Stimulated activated CD4-positive, alpha-beta T cell treated with anti-CD3 and anti-CD28 coated beads, Interleukin-1b, Interleukin-23, amount 100 ng/mL, for 24 hours (primary cell): ENCODE results near the gene EXOC3L4.
"Not testable (repeated sequence)": the region's sequence is repeated elsewhere in the genome, so short reads cannot be mapped to it uniquely, and the experiment has no call there.

Experiments
- DNase-seq, 4 experiments: peaks; one replicate each; pipeline ENCODE4 v3.0.0-alpha.2; 2020; ENCODE audit warnings: low read depth in 4 of 4, low spot score in 1 of 4

Gene EXOC3L4

DNA sequence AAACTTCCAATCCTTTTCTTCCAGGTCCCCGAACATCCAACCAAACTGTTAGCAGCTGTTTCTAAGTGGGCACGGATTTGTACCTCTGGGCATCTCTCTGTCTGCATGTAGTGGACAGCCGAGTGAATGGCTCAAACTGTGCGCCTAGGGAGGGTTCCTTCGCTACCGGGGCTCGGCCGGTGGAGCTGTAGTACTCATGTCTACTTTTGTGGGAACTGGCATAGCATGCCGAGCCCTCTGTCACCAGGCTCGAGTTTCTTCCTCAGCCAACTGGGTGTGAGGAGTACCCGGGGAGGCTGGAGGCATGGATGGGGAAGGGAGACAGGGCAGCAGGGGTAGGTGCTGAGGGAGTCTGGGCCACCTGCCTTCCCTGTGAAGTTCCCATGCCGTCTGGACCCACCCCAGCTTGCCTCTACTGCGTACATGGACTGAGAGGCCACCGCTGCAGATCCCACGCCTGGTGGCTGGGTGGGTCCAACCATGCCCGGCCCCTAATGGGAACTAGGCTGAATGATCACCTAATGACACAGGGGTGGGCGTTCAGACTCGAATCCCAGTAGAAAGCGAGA, 51.7 kb downstream of the EXOC3L4 start:
- DNase-seq = no peak

DNA sequence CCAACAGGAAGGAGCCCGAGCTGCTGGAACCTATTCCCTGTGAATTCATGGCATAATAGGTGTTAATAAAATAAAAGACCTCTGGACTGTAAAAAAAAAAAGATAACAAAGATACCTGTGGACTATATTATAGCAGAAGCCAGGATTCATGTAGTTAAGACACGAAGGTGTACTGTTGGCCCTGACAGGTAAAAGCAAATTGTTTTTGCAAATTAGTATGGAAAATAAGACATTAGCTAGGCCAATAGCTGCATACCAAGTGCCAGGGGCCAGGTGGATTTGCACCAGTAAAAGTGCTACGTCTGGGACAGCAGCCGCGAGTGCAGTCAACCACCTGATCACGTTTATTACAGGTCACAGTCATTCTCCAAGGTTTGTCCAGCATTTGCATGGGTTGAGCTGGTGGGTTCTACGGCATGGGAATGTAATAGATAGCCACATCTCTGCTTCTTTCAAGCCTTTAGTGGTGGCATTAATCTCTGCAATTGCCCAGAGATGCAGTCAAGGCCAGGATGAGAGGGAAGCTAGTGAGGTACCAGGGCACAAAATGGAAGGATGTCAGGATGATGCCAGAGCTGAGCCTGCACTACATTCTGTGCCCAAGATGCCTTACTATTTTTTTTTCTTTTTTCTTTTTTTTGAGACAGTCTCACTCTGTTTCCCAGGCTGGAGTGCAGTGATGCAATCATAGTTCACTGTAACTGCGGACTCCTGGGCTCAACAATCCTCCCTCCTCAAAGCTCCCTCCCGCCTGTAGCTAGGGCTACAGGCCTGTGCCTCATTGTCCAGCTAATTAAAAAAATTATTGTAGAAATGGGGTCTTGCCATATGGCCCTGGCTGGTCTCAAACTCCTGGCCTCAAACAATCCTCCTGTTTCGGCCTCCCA, 55.1 kb downstream of the EXOC3L4 start:
- DNase-seq = no peak

DNA sequence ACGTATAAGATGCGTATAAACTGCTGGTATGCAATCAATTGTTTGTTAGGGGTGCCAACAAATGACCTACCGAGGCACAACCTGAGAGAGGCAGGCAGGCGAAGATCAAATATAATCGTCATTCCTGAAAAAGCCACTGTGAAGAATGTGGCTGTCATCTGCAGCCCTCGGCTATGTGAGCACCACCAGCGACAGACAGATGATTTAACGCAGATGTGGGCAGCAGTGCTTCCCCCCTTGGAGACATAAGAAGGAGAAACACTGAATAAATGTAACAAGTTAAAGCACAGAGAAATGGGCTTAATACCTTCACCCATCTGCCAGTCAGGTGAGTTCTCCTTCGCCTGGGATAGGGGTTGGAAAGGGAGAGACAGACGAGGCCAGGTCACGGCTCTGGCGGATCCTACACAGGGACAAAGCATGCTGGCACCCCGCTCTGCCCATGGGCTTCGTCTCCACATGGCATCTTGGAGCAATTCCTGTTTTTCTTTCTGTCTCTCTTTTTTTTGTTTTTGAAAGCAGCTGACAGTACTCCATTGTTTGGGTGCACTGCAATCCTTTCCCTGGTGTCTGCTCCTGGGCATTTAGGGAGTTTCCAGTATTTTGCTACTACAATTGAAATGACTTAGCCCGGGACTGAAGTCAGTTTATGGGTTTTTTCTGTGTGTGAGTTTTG, 56.9 kb downstream of the EXOC3L4 start:
- DNase-seq = no peak

DNA sequence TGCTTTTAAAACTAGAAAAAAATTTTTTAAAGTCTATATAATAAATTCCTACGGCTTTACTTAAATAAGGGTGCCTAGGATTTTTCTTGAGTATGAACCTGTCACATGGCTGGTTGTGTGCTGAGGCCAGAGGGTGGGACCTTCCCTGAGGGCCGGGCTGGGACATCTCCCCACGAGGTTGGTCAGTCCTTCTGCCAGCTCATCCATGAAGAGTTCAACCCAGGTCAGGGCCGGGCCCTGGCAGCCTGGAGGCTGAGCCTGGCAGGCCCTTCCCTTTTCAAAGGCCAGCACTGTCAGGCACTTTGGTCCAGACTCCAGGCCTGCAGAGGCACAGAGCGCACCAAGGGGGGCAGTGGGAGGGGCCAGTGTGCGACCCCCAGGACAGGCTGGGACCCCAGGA, 60.5 kb downstream of the EXOC3L4 start:
- no peak for DNase-seq

DNA sequence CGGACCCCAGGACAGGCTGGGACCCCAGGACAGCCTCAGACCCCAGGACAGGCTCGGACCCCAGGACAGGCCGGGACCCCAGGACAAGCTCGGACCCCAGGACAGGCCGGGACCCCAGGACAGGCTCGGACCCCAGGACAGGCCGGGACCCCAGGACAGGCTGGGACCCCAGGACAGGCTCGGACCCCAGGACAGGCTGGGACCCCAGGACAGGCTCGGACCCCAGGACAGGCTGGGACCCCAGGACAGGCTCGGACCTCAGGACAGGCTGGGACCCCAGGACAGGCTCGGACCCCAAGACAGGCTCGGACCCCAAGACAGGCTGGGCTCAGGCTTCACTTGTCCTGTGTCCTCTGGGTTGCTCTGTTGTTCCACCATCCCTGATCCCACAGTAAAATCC, 60.9 kb downstream of the EXOC3L4 start:
- DNase-seq = not testable (repeated sequence)

DNA sequence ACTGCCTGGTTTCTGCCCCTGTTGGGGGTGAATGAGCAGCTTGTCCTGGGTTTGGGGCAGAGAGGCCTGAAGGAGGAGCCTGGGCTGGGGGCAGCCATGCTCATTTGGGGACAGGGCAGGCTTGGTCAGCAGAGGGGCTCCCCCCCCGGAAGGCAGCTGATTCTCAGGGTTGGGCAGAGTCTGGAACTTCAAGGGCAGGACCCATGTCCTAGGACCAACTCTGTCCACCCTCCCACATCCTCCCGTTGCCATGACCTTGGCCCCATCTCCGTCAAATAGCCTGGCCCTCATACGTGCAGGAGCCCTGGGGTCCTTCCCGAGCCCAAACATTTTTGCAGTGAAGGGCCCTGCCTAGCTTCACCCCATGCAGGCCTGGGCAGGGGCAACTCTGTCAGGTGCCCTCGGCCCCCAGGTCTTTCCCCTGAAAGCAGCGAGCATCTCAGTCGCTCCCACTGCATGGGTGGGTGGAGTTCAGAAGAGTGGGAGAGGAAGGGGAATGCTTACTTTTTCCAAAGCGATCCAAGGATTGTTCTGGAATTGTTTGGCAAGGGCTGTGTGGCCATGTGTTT, 61.4 kb downstream of the EXOC3L4 start:
- DNase-seq = no peak

DNA sequence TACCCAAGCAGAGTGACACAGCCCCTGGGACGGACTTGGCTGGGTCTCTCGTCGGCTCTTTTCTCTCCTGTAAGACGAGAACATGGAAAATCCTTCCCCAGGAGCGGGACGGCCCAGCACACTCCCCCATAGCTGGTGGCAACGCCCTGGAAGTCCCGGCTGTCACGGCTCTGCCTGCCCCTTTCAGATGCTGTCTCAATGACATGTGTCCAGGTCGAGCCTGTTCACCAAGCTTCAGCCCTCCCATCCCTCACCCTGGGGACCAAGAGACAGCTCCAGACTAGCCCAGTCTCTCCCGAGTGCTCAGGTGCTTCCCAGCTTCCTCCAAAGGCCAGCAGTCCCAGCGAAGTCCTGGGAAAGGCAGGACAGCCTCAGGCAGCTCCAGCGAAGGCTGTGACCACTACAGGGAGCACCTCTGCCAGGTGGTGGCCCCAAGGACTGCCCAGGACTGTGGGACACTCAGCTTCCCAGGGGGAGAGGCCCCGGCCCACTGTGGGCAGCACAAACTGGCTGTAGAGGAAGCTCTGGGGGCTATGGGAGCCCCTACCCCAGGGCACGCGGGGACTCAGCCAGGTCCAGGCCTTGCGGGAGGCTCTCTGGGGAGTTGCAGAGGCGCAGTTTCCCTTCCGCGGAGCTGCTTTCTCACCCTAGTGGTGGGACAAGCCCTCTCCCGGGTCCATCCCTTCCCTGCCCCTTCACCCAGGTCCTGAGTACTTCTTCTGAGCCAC, 62.3 kb downstream of the EXOC3L4 start:
- DNase-seq = no peak

DNA sequence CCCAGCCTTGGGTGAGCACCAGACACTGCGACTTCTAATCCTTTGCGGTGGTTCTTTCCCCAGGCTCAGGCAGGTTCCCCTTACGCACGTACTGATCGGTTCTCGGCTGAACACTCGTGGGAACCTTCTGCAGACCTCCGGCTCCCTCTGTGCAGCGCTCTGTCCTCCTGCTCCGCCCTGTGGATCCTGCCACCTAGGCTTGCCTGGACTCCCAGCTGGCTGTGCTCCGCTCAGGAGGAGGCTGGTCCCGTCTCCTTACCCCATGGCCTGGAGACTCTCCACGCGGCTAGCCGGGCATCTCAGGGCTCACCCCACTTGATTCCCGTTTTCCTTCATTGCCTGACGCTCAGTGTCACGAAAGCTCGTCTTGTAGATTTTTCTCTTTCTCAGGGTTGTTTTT, 63.4 kb downstream of the EXOC3L4 start:
- DNase-seq = no peak

DNA sequence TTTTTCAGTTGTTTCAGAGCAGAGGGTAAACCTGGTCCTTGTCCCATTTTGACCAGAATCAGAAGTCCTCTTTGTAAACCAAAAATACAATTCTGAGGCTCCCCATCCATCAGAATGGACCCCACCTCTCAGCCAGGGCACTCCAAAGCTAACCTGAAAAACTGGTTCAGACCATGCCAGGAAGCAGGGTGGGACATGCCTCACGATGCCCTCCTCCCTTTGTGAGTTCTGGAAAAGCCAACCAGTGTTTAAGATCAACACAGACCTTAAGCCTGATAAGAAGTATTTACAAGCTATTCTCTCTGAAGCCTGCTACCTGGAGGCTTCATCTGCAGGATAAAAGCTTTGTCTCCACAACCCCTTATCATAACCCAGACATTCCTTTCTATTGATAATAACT, 64.2 kb downstream of the EXOC3L4 start:
- no peak for DNase-seq
